NB4 (cell line): ENCODE measurements around the gene NDUFS2.

Experiments used
- POLR2A ChIP-seq: IDR thresholded peaks from 2 replicates; pipeline ENCODE4 v1.6.1; 2011; ENCODE audit warnings: mild to moderate bottlenecking; ENCODE audit not compliant: insufficient read length; ENCODE audit errors: extremely low read depth
- TF ChIP-seq, protein P1 (sequence below): IDR thresholded peaks from one replicate; pipeline ENCODE4 v1.5.1; 2012; ENCODE audit warnings: low read depth, low read length

DNA sequence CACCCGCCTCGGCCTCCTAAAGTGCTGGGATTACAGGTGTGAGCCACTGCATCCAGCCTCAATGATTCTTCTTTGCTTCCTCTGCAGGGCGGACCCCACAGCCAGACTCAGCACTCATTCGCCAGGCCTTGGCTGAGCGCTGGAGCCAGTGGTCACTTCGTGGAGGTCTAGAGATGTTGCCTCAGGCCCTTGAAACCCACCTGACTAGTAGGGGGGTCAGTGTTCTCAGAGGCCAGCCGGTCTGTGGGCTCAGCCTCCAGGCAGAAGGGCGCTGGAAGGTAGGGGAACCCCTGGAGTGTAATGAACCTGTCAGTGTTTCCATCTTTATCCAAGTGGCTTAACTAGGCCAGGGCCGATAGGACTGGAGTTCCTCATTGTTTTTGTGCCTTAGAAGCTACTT is 33.3 kb upstream of the NDUFS2 start:
- TF ChIP-seq, protein P1, sequence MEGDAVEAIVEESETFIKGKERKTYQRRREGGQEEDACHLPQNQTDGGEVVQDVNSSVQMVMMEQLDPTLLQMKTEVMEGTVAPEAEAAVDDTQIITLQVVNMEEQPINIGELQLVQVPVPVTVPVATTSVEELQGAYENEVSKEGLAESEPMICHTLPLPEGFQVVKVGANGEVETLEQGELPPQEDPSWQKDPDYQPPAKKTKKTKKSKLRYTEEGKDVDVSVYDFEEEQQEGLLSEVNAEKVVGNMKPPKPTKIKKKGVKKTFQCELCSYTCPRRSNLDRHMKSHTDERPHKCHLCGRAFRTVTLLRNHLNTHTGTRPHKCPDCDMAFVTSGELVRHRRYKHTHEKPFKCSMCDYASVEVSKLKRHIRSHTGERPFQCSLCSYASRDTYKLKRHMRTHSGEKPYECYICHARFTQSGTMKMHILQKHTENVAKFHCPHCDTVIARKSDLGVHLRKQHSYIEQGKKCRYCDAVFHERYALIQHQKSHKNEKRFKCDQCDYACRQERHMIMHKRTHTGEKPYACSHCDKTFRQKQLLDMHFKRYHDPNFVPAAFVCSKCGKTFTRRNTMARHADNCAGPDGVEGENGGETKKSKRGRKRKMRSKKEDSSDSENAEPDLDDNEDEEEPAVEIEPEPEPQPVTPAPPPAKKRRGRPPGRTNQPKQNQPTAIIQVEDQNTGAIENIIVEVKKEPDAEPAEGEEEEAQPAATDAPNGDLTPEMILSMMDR = no peak
- no peak for TF ChIP-seq POLR2A
